ENCODE results near the gene SEMA3G. TPM values are rescaled to one million over a fixed set of nuclear protein-coding genes. Genes with fewer than 3 reads are reported as not detected.
A peak's percentile ranks its signal among the peaks of the same experiment; 100 is the strongest.

Gene SEMA3G
- total RNA-seq, 1 donor from 2014 or later: 27.6 TPM

GRCh38 chr3:52447512-52448355 lies 2.8 kb upstream of the SEMA3G start:
- Histone ChIP-seq H3K27me3 (no peaks in the 10 kb centered on the region), H3K27ac (no peak overlapping the region), H3K9me3 (no peaks in the 10 kb centered on the region), H3K4me3 (no peak overlapping the region), H3K4me1 (peaks cover 5% of the 10 kb centered on the region), H3K36me3 (no peaks in the 10 kb centered on the region)
- intact Hi-C loops (cut with DNase I): no loop called here
- no peak for TF ChIP-seq CTCF (IDR thresholded peaks at IDR 0.05)
- no peak for ATAC-seq
- DNase-seq: no peak

- H3K27me3 ChIP-seq: no peaks in the 10 kb centered on the region
- intact Hi-C loops (cut with DNase I): no loop called here
- H3K36me3 ChIP-seq: no peaks in the 10 kb centered on the region
- H3K4me3 ChIP-seq: no peak overlapping the region
- H3K4me1 ChIP-seq: peaks cover 5% of the 10 kb centered on the region
- peak; percentile 61 for ATAC-seq
- no peaks in the 10 kb centered on the region for H3K9me3 ChIP-seq
- no peak for TF ChIP-seq CTCF (IDR thresholded peaks at IDR 0.05)
- peak; percentile 73 for DNase-seq
- H3K27ac ChIP-seq: no peak overlapping the region
Measured at GRCh38 chr3:52446631-52447511, 2.0 kb upstream of the SEMA3G start.

GRCh38 chr3:52446042-52446441 lies 1.1 kb upstream of the SEMA3G start:
- Histone ChIP-seq H3K36me3 (no peaks in the 10 kb centered on the region), H3K27ac (no peak overlapping the region), H3K4me3 (no peak overlapping the region), H3K4me1 (peaks cover 5% of the 10 kb centered on the region), H3K9me3 (no peaks in the 10 kb centered on the region), H3K27me3 (no peaks in the 10 kb centered on the region)
- no peak for ATAC-seq
- intact Hi-C loops (cut with DNase I): no loop called here
- no peak for TF ChIP-seq CTCF (IDR thresholded peaks at IDR 0.05)
- DNase-seq: no peak

- peak overlapping the region; percentile 21 for H3K4me3 ChIP-seq
- no peaks in the 10 kb centered on the region for H3K9me3 ChIP-seq
- ATAC-seq (no peak), DNase-seq (peak; percentile 66)
- H3K36me3 ChIP-seq: no peaks in the 10 kb centered on the region
- peaks cover 5% of the 10 kb centered on the region for H3K4me1 ChIP-seq
- H3K27me3 ChIP-seq: no peaks in the 10 kb centered on the region
- no peak overlapping the region for H3K27ac ChIP-seq
- TF ChIP-seq CTCF (IDR thresholded peaks at IDR 0.05): no peak
- intact Hi-C loops (cut with DNase I): no loop called here
Measured at GRCh38 chr3:52443791-52444687, 864 bp downstream of the SEMA3G start.

GRCh38 chr3:52443268-52443610 lies 1.7 kb downstream of the SEMA3G start:
- Histone ChIP-seq H3K4me3 (peak overlapping the region; percentile 21), H3K4me1 (peaks cover 5% of the 10 kb centered on the region), H3K9me3 (no peaks in the 10 kb centered on the region), H3K27me3 (no peaks in the 10 kb centered on the region), H3K36me3 (no peaks in the 10 kb centered on the region), H3K27ac (no peak overlapping the region)
- DNase-seq (no peak), ATAC-seq (no peak)
- no peak for TF ChIP-seq CTCF (IDR thresholded peaks at IDR 0.05)
- intact Hi-C loops (cut with DNase I): no loop called here

Data from upper lobe of right lung (tissue), 1 donor.